Central memory CD4-positive, alpha-beta T cell (primary cell): ENCODE measurements around the gene E2F3.
"Not testable (repeated sequence)": the region's sequence is repeated elsewhere in the genome, so short reads cannot be mapped to it uniquely, and the experiment has no call there.

ENCODE experiments used
- DNase-seq: peaks from one replicate; pipeline ENCODE4 v3.0.0; 2022

E2F3 gene

DNA sequence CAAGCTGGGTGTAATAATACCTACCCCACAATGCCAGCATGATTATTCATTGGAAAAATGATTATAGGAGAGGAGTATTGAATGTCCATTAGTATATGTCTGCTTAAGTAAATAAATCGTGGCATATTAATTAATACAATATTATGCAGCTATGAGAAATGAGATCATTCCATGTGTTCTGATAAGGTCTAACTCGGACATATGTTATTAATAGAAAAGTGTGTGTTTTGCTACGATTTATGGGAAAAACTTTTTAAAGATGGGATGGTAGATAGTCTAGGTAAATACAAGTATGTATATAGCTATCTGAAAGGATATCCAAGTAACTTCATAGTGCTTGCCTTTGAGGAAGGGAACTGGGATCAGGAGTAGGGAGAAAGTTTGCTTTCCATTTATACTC lies 71.1 kb downstream of the E2F3 start:
- DNase-seq = no peak

DNA sequence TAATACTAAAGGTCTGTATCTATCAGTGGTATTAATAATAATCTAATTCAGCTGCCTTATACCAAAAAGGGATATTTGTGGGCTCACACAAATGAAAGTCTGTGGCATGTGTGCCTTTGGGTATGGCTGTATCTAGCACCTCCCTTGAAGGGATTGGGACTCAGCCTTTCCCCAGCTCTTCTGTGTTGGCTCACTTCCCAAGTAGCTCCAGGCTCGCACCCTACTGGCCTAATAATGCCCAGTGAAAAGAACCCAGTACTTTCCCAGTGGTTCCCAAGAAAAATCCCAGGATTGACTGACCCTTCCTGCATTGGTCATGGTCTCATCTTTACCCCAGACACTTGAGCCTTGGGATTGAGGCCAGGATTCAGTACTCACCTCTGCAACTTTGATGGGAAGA lies 71.8 kb downstream of the E2F3 start:
- DNase-seq = no peak

DNA sequence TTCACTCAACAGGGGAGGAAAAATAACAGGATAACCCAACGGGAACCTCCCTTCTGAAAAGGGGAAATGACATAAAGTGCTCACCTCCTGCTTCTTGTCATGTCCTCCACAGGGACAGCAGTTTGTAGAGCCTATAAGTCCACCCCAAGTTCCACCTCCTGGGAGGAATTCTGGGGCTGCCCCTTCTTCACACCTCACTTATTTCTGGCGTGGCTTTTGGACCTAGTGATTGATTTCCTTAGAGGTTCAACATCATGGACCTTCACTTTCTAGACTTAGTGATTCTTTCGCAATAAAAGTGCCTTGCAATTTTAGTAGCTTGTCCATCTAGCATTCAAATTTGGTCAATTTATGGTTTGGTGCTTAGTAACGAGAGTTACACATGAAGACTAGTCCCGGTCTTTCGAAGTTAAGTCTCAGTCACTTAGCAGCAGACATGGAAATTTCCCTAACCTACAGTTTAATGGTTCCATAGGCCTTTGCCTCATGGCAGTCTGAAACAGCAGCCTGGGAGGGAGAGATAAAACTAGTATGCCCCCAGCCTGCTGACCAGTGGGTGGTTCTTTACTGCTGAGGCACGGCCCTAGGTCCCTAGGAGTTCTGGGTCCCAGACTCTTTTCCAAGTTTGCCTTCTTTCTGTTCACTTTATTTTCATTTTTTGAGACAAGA lies 73.3 kb downstream of the E2F3 start:
- no peak for DNase-seq

DNA sequence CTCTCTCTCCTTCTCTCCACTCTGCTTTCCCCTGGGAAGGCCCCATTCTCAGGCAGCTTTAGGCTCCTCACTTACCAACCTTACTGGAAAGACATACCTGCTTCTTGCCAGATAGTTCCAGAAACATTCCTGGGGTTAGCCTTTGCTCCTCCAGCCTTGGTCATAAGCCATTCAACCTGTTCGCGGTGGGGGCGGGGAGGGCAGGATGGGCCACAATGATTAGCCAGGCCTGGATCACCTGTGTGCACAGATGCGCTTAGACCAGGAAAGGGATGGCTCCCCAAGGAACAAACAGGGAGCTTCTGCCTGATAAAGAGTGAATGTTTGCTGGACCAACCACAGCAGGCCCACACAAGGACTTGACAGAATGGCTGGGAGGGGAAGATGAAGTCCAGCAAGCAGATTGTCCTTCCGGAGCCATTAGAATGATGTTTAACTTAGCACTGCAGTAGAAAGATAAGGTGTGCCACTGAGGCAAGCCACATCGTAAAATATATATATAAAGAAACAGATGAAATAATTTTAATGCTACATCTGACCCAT lies 74.9 kb downstream of the E2F3 start:
- DNase-seq = no peak

DNA sequence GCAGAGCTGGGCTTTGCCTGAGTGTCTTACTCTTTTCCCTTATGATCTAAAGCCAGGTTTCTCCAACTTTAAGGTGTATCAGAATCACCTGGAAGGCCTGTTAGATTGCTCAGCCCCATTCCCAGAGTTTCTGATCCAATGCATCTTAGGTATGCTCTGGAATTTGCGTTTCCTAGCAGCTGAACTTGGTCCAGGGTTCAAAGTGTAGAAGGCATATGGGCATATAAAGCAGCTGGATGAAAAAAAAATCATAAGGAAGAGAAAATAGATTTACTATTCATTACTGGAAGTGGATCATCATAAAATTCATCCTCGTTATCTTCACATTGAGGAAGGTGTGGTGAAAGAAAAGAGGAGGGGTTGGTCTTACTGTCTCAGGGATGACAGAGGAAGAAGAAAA lies 75.8 kb downstream of the E2F3 start:
- no peak for DNase-seq

DNA sequence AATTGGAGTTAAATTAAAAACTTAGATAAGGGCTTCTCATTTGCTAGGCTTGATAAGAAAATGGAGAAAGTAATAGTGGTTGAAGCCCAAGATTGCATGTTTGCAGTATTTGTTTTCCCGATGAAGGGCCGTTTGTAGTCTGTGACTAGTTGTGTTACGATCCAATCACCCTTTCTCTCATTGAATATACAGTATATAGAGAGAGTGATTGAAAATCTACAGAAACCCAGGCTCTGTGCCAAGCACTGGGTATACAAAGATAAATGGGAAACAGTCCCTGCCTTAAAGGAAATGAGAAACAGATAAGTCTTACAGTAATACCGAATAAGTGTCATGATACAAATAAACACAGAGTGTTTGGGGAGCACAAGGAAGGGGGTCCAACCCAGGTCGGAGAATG lies 77.4 kb downstream of the E2F3 start:
- DNase-seq = no peak

DNA sequence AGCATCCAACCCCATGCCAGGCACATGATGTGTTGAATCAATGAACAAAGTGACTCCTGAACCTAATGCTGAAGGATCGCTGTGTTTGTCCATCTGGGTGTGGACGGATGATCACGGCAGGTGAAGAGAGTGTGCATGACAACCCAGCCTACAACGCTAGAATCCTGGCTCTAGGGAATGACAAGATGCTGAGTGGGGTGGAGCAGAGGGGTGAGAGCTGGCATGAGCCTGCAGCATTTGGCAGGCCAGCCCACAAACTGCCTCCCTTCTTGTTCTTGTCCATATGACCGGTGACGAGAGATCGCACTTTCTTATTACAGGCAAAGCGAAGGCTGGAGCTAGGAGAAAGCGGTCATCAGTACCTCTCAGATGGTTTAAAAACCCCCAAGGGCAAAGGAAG lies 77.8 kb downstream of the E2F3 start:
- DNase-seq = no peak

DNA sequence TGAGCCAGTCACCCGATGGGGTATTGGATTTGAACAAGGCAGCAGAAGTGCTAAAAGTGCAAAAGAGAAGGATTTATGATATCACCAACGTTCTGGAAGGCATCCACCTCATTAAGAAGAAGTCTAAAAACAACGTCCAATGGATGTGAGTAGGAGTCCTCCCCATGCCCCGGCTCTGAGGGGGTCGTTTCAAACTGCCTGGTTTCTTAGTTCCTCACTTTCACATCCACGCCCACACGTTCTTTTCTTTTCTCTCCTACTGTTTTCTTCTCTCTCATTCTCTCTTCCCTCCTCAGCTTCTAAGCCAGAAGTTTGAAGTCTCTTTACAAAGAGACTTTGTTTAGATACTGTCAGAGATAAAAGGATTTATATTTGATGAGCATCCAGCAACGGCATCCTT lies 79.6 kb downstream of the E2F3 start:
- no peak for DNase-seq

DNA sequence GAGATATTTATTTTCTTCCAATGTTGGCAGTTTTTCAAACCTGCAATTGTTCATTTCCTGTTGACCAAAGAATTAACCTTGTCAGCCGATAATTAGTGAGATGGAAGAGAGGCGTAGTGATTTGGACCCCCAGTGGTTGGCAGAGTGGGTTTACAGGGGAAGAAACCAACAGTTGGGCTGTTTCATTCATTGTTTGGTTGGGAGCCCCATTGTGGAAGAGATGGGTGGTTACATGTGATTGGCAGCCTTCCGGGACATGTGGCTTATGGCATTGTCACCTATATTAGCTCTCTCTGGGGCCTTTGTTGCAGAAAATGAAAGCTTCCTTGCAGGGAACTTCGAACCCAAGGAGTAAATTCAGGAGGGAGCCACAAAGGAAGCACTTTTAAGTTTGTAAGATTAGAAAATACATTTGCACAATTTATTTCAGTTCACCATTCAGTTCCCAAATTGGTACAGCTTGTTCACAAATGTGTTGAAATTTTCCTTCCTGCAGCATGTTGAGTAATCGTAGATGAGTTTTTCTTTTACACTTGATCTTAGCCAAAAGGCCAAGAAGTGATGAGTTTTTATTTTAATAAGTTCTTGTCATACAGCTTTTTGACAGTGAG lies 82.3 kb downstream of the E2F3 start:
- DNase-seq = no peak

DNA sequence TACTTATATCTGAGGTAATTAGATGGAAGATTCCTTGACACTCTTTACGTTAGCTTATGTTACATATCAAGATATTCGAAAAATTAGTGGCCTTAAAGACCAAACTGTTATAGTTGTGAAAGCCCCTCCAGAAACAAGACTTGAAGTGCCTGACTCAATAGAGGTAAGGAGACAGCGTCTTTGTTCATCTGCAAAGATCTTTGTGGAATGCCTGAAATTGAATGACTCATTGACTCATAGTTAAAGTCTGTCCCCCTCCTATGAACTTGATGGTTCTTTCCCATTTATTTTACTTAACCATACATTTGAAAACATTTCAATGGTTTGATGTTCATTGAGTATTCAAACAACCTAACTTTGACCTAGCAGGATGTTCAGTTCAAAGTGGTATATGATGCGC lies 85.0 kb downstream of the E2F3 start:
- DNase-seq = no peak

DNA sequence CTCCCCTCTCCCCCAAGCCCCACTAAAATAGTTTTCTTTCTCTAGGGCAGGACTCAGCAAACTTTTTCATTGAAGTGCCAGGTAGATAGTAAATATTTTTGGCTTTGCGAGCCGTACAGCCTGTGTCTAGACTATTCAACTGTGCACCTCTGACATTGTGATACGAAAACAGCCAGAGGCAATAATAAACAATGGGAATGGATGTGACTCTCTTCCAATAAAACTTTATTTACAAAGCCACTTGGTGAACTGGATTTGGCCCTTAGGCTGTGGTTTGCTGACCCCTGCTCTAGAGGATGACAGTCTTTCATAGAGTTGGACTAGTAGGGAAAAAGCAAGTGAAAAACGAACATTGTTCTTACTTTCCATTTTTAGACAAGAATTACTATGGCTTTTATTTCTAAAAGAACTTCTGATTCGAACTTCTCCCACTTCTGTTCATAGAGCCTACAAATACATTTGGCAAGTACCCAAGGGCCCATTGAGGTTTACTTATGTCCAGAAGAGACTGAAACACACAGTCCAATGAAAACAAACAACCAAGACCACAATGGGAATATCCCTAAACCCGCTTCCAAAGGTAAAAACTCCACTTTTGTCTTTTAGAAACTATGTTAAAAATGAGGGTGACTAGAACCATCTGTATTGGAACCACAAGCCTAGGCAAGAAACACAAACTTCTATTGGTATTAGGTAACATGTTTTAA lies 86.1 kb downstream of the E2F3 start:
- no peak for DNase-seq

DNA sequence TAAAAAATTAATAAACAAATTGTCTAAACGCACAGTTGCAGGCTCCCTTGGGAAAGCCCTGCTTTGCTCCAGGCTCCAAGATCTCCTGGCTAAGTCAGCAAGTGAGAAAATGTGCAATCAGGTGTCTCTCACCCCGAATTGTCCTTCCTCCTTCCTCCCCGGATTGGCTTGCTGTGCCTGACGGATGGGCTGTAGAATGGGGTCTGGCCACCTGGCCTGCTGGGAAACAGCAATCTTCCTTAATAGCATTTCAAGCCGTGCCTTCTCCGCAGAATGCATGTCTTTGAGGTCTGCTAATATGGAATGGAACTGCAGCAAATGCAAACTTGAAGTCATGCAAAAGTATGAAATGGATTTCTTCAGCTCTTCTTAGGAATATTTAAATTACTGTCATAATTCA lies 88.9 kb downstream of the E2F3 start:
- DNase-seq = no peak

DNA sequence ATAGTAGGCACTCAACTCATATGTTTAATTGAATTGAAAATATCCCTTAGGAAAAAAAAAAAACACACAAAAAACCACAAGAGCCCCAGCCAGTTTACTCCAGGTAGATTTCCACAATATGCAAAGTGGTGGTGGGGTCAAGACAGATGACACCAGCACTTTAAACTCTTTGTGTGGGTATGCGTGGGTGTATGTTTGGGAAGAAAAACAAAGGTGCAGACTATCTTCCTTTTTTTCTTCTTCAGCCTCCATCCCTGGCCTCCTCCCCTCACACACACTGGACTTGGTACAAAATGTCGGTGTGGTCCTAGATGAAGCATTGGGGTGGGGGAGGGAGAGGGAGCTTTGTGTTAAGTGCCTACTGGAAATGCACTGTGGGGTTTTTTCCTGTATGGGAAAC lies 90.4 kb downstream of the E2F3 start:
- no peak for DNase-seq

DNA sequence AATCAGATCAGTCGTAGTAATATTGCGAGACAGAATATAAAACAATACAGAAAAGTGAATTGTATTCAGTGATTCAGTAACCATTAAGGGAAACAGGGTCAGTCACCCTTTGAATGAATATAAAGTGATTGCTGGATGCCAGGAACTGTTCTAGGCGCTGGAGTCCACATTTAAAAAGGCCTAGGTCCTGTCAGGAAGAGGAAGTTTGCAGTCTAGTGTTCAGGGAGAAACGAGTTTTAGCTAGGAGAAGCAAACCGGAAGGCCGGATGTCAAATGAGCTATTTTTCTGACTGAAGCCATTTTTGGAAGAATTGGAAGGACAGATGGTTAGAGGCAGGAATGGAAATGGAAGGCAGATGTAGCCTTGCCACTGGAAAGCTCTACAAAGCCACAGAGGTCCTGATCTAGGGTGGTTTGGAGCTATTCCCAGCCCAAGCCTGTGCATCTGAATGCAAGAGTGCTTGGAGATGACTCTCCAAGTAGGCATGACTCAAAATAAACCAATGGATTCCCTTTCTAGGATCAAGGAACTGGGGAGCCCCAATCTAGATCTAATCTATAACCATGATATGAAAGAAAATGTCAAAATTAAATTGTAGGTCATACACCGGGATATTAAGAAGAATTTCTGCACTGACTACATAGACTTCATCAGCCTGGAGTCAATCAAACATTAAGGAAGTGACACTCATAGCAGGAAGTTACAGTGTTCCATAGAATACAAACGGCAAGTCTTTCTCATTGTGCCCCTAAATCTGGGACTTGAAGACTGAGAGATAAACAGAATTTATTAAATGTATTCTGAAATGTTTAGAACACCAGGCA lies 95.7 kb downstream of the E2F3 start:
- no peak for DNase-seq

DNA sequence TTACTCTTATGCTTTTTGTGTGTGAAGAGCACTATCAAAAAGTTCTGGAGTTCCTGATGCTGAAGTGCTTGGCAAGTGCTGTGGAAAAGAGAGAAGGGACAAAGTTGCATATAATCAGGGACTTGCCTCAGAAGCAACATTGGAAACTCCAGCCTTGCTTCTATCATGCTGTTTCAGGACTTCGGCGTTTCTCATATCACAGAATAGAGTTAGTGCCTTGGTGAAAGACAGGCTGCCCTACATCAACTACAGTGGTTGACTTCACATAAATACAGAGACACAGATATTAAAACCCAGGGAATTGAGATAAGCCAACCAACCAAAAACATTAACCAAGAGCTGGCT lies 96.3 kb downstream of the E2F3 start:
- no peak for DNase-seq

DNA sequence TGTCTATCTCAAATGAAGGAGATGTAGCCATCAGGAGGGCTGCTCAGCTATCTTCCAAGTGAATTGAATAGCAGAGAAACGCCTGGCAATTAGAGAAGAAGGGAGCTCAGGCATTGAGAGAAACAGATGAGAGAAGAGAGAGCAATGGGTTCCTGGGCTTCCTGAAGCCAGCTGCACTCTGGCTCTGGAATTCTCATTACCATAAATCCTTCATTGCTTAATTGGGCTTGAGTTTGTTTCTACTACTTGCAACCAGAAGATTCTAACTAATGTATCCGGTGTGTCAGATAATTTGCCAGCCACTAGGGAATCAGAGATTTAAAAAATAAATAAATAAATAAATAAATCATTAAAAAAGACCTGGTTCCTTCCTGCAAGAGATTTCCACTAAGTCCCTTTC lies 107.5 kb downstream of the E2F3 start:
- no peak for DNase-seq

DNA sequence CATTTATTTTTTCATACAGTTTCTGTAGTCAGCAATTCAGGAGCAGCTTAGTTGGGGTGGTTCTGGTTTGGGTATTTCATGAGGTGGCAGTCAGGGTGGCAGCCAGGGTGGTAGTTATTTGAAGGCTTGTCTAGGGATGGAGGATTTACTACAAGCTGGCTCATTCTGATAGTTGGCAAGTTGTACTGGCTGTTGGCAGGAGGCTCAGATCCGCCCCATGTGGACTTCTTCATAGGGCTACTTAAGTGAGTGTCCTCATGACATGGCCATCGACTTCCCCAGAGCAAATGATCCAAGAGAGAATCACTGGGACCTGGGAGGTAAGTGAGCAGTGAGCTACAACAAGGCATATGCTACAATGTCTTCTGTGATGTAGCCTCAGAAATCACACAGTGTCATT lies 110.2 kb downstream of the E2F3 start:
- DNase-seq = no peak

DNA sequence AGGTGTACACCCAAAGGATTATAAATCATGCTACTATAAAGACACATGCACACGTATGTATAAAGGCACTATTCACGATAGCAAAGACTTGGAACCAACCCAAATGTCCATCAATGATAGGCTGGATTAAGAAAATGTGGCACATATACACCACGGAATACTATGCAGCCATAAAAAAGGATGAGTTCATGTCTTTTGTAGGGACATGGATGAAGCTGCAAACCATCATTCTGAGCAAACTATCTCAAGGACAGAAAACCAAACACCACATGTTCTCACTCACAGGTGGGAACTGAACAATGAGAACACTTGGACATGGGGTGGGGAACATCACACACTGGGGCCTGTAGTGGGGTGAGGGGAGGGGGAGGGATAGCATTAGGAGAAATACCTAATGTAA lies 123.5 kb downstream of the E2F3 start:
- not testable (repeated sequence) for DNase-seq

DNA sequence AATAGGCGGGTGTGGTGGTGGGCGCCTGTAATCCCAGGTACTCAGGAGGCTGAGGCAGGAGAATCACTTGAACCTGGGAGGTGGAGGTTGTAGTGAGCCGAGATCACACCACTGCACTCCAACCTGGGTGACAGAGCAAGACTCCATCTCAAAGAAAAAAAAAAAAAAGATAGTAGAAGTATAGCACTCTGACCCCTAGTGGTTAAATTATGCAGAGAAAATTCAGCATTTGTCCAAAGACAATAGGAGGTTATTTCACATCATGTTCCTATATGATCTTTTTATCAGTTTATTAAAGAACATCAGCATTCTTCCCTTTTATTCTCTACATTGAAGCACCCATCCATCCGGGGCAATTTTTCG lies 127.4 kb downstream of the E2F3 start:
- peak; percentile 53 for DNase-seq

DNA sequence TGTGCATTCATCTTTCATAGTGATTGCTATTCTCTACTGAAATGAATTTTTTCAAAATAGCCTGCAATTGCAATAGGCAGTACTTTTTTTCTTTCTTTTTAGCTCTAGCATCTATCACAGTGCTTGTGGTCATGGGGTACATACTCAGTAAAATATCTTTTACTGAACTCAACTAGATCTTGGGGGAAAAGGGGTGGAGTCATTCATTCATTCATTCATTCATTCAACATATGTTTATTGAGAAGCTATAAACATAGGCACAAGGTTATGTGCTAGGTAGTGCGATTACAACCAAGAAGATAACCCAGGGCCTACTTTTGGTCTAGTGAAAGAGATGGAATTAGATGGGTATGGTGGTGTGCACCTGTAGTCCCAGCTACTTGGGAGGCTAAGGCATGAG lies 131.2 kb downstream of the E2F3 start:
- DNase-seq = no peak

DNA sequence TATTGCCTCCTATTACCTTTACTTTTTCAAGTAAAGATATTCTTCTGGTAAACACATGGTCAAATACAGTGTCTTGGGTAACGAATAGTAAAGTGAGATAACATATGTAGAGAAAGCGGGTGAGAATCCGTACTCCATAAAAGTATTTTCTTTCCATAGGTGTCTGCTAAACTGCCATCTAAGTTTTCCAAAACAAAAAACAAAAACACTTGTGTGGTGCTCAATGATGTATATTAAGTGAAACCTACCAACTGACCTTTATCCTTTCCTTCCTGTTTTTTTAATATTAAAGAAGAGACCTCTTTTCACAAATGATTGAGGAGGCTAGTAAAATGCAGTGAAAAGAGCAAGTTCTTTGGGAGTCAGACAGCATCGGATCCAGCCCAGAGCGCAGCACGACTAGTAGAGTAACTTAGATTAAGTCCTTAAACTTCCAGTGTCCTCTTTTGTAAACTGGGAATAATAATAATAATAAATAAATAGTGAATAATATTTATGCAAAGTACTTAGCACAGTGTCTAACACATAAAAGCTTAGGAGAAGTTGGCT lies 132.1 kb downstream of the E2F3 start:
- DNase-seq = no peak

DNA sequence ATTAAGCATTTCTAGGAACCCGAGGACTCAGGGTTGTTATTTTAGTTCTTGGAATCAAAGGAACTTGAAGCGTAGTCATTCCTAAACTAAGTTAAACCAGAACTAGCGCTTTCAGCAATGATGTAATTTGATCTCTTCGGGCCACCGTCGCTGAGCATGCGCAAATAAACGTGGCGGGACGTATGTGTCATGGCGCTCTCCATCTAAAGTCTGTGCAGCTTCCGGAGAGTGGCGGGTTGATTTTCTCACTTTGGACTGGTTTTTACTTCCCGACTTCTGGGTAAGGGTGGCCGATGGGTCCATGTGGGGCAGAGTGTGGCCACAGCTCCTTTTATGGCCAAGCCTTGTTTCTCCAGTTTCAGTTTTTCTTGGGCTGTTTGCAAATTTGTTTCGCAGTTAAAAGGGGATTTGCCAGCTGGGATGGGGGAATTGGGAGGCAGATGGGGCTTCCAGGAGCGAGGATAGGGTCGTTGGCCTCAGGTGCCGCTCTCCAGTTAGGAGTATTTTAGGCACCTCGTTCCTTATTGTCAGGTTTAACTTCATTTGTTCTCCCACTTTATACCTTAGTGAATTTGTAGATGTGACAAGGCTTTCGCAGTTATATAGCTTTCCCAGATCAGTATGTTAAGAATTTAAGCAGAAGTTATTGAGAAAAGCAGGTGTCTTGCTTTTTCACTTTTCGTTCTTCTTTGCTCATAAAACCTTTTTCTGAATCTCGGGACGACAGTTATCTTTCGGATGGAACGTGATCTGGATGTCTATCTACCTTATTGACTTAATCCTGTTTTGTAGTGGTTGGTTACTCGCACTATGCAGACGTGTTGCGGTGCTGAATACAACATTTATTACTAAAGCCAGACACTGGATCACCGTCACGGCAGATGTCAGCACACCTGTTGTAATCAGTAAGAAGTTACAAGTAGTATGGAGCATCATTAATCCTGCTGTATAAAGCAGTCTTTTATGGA lies 132.9 kb downstream of the E2F3 start, which contains the start of gene CDKAL1:
TSS of gene CDKAL1 (plus strand) at position 163 of the 968 bp plus-strand sequence. CDS start 11,894 bp downstream, outside the sequence.
- DNase-seq = peak; percentile 85
